Aorta (tissue), 5 donors: ENCODE results near the gene KLK14. TPM values are rescaled to one million over a fixed set of nuclear protein-coding genes. Genes with fewer than 3 reads are reported as not detected.
A peak's percentile ranks its signal among the peaks of the same experiment; 100 is the strongest.

ENCODE experiments used
- ATAC-seq: fragments of 200-7000 bp; cut with Tn5 transposase; one replicate; pipeline ENCODE4 v1.9.1; 2022; ENCODE audit warnings: moderate library complexity; ENCODE audit not compliant: low FRiP score
- DNase-seq, 2 donors: peaks; one replicate each; pipeline ENCODE4 v3.0.0-alpha.2; 2020
- H3K27ac ChIP-seq, 2 donors: one replicate each; pipeline ENCODE4 v1.5.1; 2013; ENCODE audit warnings: low read length in 2 of 2, mild to moderate bottlenecking in 2 of 2, moderate library complexity in 2 of 2, control low read depth in 1 of 2, inconsistent platforms in 1 of 2, low read depth in 1 of 2
- H3K27me3 ChIP-seq, 2 donors: one replicate each; pipeline ENCODE4 v1.6.1; 2013; ENCODE audit warnings: control low read depth in 1 of 2, low read length in 1 of 2, mild to moderate bottlenecking in 1 of 2, moderate library complexity in 1 of 2; ENCODE audit not compliant: insufficient read depth in 2 of 2, control insufficient read depth in 1 of 2
- H3K36me3 ChIP-seq, 2 donors: one replicate each; pipeline ENCODE4 v1.6.1; 2013; ENCODE audit warnings: control low read depth in 1 of 2, low read length in 1 of 2, mild to moderate bottlenecking in 1 of 2; ENCODE audit not compliant: insufficient read depth in 2 of 2, control insufficient read depth in 1 of 2
- H3K4me1 ChIP-seq, 2 donors: one replicate each; pipeline ENCODE4 v1.6.1; 2013; ENCODE audit warnings: low read length in 2 of 2, control low read depth in 1 of 2, mild to moderate bottlenecking in 1 of 2, moderate library complexity in 1 of 2; ENCODE audit not compliant: insufficient read depth in 2 of 2, control insufficient read depth in 1 of 2
- H3K4me3 ChIP-seq, 2 donors: one replicate each; pipeline ENCODE4 v1.5.1; 2013; ENCODE audit warnings: low read length in 2 of 2, control low read depth in 1 of 2, mild to moderate bottlenecking in 1 of 2
- H3K9me3 ChIP-seq: one replicate; pipeline ENCODE4 v1.6.1; 2013; ENCODE audit warnings: mild to moderate bottlenecking, low read length; ENCODE audit not compliant: control insufficient read depth
- WGBS, 2 donors: extraction: QIAGEN DNeasy Blood & Tissue Kit; methylation state at CpG; one replicate each; pipeline ENCODE4 v1.1.7; 2013; 5-methylcytosine and 5-hydroxymethylcytosine counted together
- intact Hi-C, 2 donors: fragments of 100-400 bp; cut with DNase I; formaldehyde crosslinking; loops; one replicate each; pipeline versions ENCODE4 v1.14.2 to v1.15.0; 2022
- polyA plus RNA-seq, 2 donors: library from polyadenylated mRNA; stranded (reverse); fragments of 200-250 nt; gene quantifications; one replicate each; pipeline ENCODE4 v1.2.3, GENCODE V29; 2013
- total RNA-seq, 2 donors: library from RNA; stranded (reverse); fragmentation: NEBNext Ultra II Directional; extraction: Animal tissue kit (Norgen Biotek cat#: 25700); gene quantifications; one replicate each; pipeline ENCODE4 v1.2.1, GENCODE V29; 2021
- donor health status: healthy with polysubstance abuse.
- donor health status: Bipolar disorder and iron deficiency.
- donor health status: DM: no; HTN: no; CAD: no.
- donor health status: DM: no; HTN: no; CAD: no.
- donor health status: DM: yes; HTN: yes; CAD: no.

Gene KLK14
- total and polyA plus RNA-seq, 4 donors, result 0.10 to 0.71 (median 0.57) TPM; not detected in 1

DNA sequence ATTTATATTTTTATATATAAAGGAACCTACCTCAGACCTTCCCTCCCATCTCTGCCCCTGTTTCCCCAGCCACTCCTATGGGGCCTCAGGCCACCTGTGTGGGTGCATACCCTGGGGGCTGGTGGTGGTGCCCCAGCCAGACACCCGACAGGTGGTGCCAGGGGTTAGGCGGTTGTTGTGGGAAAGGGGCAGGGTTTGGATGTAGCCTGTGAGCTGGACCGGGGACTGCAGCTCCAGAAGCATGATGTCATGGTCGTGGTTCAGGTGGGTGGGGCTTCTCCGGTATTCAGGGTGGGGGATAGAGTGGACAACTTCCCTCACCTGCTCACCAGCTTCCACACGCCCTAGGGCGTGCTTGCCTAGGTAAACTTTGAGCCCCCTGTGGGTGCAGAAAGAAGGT lies 23.0 kb downstream of the KLK14 start:
- H3K4me1 ChIP-seq, result no peaks in the 10 kb centered on the region
- WGBS, 2 donors, result 71 to 74% methylated on average over 7 of the region's 7 CpGs
- H3K27me3 ChIP-seq, result no peaks in the 10 kb centered on the region
- H3K4me3 ChIP-seq, result no peak overlapping the region
- no peaks in the 10 kb centered on the region for H3K9me3 ChIP-seq
- no peak overlapping the region for H3K27ac ChIP-seq
- DNase-seq, result no peak
- intact Hi-C loops, result no loop called here
- H3K36me3 ChIP-seq, result no peaks in the 10 kb centered on the region
- ATAC-seq, result no peak

DNA sequence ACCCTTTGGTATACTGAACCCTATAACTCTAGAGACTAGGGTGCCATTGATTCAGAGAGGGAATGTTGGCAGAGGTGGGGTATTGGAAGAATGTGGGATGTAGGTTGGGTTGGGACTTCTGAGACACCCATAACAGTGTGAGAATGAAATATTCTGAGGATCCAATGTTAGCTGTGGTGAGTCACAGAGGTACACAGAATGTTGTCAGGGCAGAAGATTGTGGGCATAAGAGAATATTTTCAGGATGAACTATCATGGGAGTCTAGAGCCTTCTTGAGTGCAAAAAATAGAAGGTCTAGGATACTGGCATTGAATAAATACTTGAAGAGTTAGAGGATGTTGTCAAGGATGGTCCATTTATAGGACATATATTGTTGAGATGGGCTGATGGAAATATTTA lies 26.8 kb downstream of the KLK14 start:
- H3K4me1 ChIP-seq, result no peaks in the 10 kb centered on the region
- H3K4me3 ChIP-seq, result no peak overlapping the region
- no peaks in the 10 kb centered on the region for H3K27me3 ChIP-seq
- no peak for ATAC-seq
- no peak for DNase-seq
- H3K9me3 ChIP-seq, result no peaks in the 10 kb centered on the region
- intact Hi-C loops, result no loop called here
- no peaks in the 10 kb centered on the region for H3K36me3 ChIP-seq
- H3K27ac ChIP-seq, result no peak overlapping the region

DNA sequence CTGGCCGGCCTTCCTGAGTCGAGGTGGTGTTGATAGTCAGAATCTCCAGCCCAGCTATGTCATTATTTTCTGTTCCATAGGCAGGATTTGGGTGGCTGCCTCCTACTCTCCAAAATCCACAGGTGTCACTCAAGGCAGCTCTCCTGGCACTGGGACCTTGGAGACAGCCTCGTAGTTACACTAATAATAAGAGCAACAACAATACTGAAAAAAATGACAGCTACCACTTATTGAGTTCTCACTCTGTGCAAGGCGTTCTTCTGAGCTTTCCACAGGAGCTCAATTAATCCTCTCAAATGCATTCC lies 35.7 kb downstream of the KLK14 start:
- Histone ChIP-seq H3K36me3 (no peaks in the 10 kb centered on the region), H3K4me3 (no peak overlapping the region), H3K4me1 (no peaks in the 10 kb centered on the region), H3K9me3 (no peaks in the 10 kb centered on the region), H3K27me3 (no peaks in the 10 kb centered on the region), H3K27ac (no peak overlapping the region)
- no peak for ATAC-seq
- DNase-seq, result no peak
- WGBS, 2 donors, result 2 to 3% methylated on average over 4 of the region's 4 CpGs
- intact Hi-C loops, result no loop called here

DNA sequence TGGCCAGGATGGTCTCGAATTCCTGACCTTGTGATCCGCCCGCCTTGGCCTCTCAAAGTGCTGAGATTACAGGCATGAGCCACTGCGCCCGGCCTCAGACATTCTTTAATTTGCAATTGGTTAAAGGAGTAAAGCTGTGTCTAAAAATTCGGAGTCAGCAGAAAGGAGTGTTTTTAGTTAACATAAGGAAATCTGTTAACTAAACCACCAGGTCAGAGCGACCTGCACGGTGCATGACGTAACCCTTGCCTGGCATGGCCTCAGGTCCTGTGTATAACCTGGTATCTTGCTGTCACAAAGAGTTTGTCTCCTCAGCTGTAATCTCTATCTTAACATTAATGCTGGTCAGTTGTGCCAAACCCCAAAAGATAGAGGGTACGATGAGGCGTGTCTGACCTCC lies 38.4 kb downstream of the KLK14 start:
- Histone ChIP-seq H3K36me3 (no peaks in the 10 kb centered on the region), H3K9me3 (no peaks in the 10 kb centered on the region), H3K4me1 (no peaks in the 10 kb centered on the region), H3K27me3 (no peaks in the 10 kb centered on the region), H3K27ac (no peak overlapping the region), H3K4me3 (no peak overlapping the region)
- 77 to 80% methylated on average over 11 of the region's 11 CpGs for WGBS, 2 donors
- intact Hi-C loops, result no loop called here
- no peak for DNase-seq
- no peak for ATAC-seq

DNA sequence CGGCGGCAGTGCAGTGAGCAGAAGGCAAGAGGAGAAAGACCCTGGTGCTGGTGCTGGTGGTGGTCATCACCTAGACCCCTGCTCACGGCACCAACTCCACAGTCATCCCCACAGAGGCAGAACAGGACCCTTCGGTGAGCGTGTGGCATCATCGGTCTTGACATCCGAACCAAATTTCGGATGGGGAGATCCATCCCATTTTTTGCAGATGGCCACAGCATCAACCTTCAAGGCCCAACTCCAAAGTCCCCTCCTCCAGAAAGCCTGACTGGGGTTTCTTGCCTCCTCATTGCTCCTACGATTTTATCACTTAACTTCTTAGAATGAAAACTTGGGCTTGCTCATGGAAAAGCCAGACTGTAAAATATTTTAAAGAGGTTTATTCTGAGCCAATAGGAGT lies 39.2 kb downstream of the KLK14 start:
- Histone ChIP-seq H3K4me1 (no peaks in the 10 kb centered on the region), H3K4me3 (no peak overlapping the region), H3K27me3 (no peaks in the 10 kb centered on the region), H3K9me3 (no peaks in the 10 kb centered on the region), H3K27ac (no peak overlapping the region), H3K36me3 (no peaks in the 10 kb centered on the region)
- no peak for DNase-seq
- intact Hi-C loops, result no loop called here
- no peak for ATAC-seq
- WGBS, 2 donors, result 76 to 78% methylated on average over 9 of the region's 9 CpGs

DNA sequence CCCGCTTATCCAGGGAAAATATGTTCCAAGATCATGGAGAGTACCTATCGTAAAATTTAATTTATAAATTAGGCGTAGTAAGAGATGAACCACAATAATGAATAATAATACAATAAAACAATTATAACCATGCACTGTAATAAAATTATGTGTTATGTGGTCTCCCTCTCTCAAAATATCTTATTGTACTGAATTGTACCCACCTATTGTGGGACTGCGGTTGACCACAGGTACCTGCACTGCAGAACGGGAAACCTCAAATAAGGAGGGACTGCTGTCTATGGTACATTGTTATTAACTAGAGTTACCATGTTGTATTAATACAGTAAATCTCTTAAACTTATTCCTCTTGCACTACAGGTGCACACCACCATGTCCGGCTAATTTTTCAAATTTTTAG lies 42.5 kb downstream of the KLK14 start:
- no peak overlapping the region for H3K4me3 ChIP-seq
- no peaks in the 10 kb centered on the region for H3K36me3 ChIP-seq
- ATAC-seq (no peak), DNase-seq (no peak)
- H3K4me1 ChIP-seq, result no peaks in the 10 kb centered on the region
- H3K27me3 ChIP-seq, result no peaks in the 10 kb centered on the region
- intact Hi-C loops, result no loop called here
- no peaks in the 10 kb centered on the region for H3K9me3 ChIP-seq
- 90 to 93% methylated on average over 6 of the region's 6 CpGs for WGBS, 2 donors
- H3K27ac ChIP-seq, result no peak overlapping the region

DNA sequence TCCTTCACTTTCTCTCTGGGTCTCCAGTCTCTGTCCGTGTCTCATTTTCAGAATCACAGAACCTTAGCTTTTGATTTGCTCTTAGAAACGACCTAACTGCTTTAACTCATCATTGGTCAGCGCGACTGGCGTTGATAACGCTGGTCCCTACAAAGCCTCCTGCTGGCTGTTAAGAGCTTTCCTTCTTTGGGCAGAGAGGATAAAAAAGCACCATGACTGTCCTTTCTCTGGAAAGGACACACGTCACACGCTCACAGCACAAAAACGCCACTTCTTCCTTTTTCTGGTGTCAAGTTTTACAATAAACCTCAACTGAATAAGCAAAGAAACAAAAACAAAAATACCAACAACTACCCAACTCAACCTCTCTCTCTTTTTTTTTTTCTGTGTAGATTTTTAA lies 46.2 kb downstream of the KLK14 start:
- Histone ChIP-seq H3K4me1 (no peaks in the 10 kb centered on the region), H3K9me3 (no peaks in the 10 kb centered on the region), H3K4me3 (no peak overlapping the region), H3K36me3 (no peaks in the 10 kb centered on the region), H3K27ac (no peak overlapping the region), H3K27me3 (no peaks in the 10 kb centered on the region)
- 42 to 52% methylated on average over 9 of the region's 9 CpGs for WGBS, 2 donors
- no peak for DNase-seq
- no peak for ATAC-seq
- intact Hi-C loops, result no loop called here

DNA sequence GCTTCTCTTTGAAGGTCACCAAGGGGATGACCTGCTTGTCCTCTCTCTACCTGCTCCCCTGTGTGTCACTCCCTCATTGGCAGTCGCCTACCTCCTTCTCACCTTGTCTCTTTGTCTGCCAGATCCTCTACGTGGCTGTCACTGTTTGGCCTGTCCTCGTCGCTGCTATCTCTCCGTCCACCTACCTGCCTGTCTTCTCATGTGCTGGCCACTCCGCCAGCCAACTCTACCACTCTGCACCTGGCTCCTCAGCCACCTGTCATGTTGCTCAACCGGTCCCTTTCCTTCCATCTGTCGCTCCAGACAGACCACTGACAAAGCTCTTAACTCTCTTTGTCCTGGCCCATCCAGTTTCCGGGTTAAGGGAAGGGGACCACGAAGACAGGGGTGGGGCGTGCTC lies 48.0 kb downstream of the KLK14 start, which contains the start of gene KLK12:
Gene KLK12 (minus strand): TSS at position 299 of the 400 bp plus-strand sequence. CDS start 381 bp downstream, outside the sequence.
- intact Hi-C loops, result no loop called here

DNA sequence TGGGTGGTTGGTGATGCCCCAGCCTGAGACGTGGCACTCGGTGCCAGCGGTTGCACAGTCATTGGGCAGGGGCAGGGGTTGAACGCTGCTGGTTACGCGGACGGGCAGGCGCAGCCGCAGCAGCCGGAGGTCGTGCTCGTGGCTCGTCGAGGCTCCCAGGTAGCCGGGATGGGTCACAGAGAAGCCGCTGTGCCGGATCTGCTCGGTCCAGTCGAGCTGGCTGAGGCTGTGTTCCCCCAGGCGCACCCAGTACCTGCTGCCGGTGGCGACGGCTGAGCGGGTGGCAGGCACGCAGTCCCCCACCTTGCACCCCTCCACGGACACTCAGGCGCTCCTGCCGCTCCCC lies 50.8 kb downstream of the KLK14 start:
- Histone ChIP-seq H3K36me3 (no peaks in the 10 kb centered on the region), H3K4me1 (no peaks in the 10 kb centered on the region), H3K4me3 (no peak overlapping the region), H3K27me3 (peaks cover 0 to 3% of the 10 kb centered on the region in 2 donors), H3K9me3 (no peaks in the 10 kb centered on the region), H3K27ac (no peak overlapping the region)
- intact Hi-C loops, result no loop called here
- no peak for DNase-seq
- no peak for ATAC-seq
- 91 to 92% methylated on average over 28 of the region's 28 CpGs for WGBS, 2 donors

More for the DNA sequence above, 48.0 kb downstream of the KLK14 start, which contains the start of gene KLK12:
- ATAC-seq, result no peak
- 52 to 56% methylated on average over 11 of the region's 11 CpGs for WGBS, 2 donors
- Histone ChIP-seq H3K4me3 (no peak within 1 kb of the TSS), H3K27ac (no peak within 1 kb of the TSS), H3K36me3 (no peaks in the 10 kb centered on the region), H3K4me1 (no peaks in the 10 kb centered on the region), H3K9me3 (no peaks in the 10 kb centered on the region), H3K27me3 (no peaks in the 10 kb centered on the region)
- DNase-seq, result peak in 1 of 2 donors; percentile 37
